Epidermal melanocyte (primary cell): Measurements from ENCODE around the gene SUGCT.

ENCODE experiments used
- DNase-seq: peaks from one replicate; pipeline ENCODE4 v3.0.0; 2011; ENCODE audit warnings: low spot score; ENCODE audit not compliant: insufficient read length

Gene SUGCT

GRCh38 chr7:40763319-40764287, 628.8 kb downstream of the SUGCT start:
- no peak for DNase-seq

GRCh38 chr7:40765639-40766038, 630.8 kb downstream of the SUGCT start:
- DNase-seq, result no peak

- DNase-seq, result no peak
Observed at GRCh38 chr7:40772096-40772495, 637.3 kb downstream of the SUGCT start.

GRCh38 chr7:40773656-40774055, 638.9 kb downstream of the SUGCT start:
- no peak for DNase-seq

GRCh38 chr7:40775877-40776276, 641.1 kb downstream of the SUGCT start:
- DNase-seq, result no peak

- DNase-seq, result no peak
Observed at GRCh38 chr7:40777730-40778312, 643.0 kb downstream of the SUGCT start.

- DNase-seq, result no peak
Observed at GRCh38 chr7:40780460-40780859, 645.7 kb downstream of the SUGCT start.

- no peak for DNase-seq
Observed at GRCh38 chr7:40782836-40783235, 648.0 kb downstream of the SUGCT start.

GRCh38 chr7:40784176-40784575, 649.4 kb downstream of the SUGCT start:
- DNase-seq, result no peak

GRCh38 chr7:40786909-40787308, 652.1 kb downstream of the SUGCT start:
- DNase-seq, result no peak

GRCh38 chr7:40793132-40793531, 658.3 kb downstream of the SUGCT start:
- DNase-seq, result no peak

- DNase-seq, result no peak
Observed at GRCh38 chr7:40795607-40796006, 660.8 kb downstream of the SUGCT start.

GRCh38 chr7:40796723-40797122, 661.9 kb downstream of the SUGCT start:
- DNase-seq, result no peak

GRCh38 chr7:40798613-40799012, 663.8 kb downstream of the SUGCT start:
- DNase-seq, result no peak

GRCh38 chr7:40799493-40800403, 664.9 kb downstream of the SUGCT start:
- DNase-seq, result no peak

- no peak for DNase-seq
Observed at GRCh38 chr7:40800771-40801170, 666.0 kb downstream of the SUGCT start.

GRCh38 chr7:40802497-40802896, 667.7 kb downstream of the SUGCT start:
- no peak for DNase-seq

GRCh38 chr7:40804477-40805215, 669.8 kb downstream of the SUGCT start:
- DNase-seq, result no peak

GRCh38 chr7:40805361-40805760, 670.6 kb downstream of the SUGCT start:
- no peak for DNase-seq

- DNase-seq, result peak; percentile 71
Observed at GRCh38 chr7:40808378-40808942, 673.7 kb downstream of the SUGCT start.

GRCh38 chr7:40810274-40810673, 675.5 kb downstream of the SUGCT start:
- DNase-seq, result no peak
